Naive B cell (primary cell): Measurements from ENCODE around the gene SLC25A47. TPM values are rescaled to one million over a fixed set of nuclear protein-coding genes. Genes with fewer than 3 reads are reported as not detected.

ENCODE experiments used
- ATAC-seq, 2 donors: fragments of 150-1000 bp; cut with Tn5 transposase; 2 replicates each; pipeline ENCODE4 v1.10.0; 2021; ENCODE audit warnings: low read depth in 2 of 2, mild to moderate bottlenecking in 2 of 2, moderate library complexity in 2 of 2
- DNase-seq: peaks from one replicate; pipeline ENCODE4 v3.0.0; 2022
- H3K27ac Mint-ChIP-seq, 6 donors: one replicate each; pipeline ENCODE4 v1.8.0; 2020 to 2022; ENCODE audit warnings: mild to moderate bottlenecking in 6 of 6, mixed read lengths in 6 of 6, moderate library complexity in 5 of 6, inconsistent platforms in 2 of 6
- H3K27me3 Mint-ChIP-seq, 3 donors: one replicate each; pipeline ENCODE4 v1.8.0; 2021 to 2022; ENCODE audit warnings: mixed read lengths in 3 of 3, mild to moderate bottlenecking in 1 of 3
- H3K36me3 Mint-ChIP-seq, 2 donors: one replicate each; pipeline ENCODE4 v1.8.0; 2020 to 2022; ENCODE audit warnings: mixed read lengths in 2 of 2, inconsistent platforms in 1 of 2, mild to moderate bottlenecking in 1 of 2
- H3K4me1 Mint-ChIP-seq, 3 donors: one replicate each; pipeline ENCODE4 v1.8.0; 2020 to 2022; ENCODE audit warnings: mixed read lengths in 3 of 3, inconsistent platforms in 1 of 3, mild to moderate bottlenecking in 1 of 3, moderate library complexity in 1 of 3
- H3K4me3 Mint-ChIP-seq, 8 donors: one replicate each; pipeline ENCODE4 v1.8.0; 2020 to 2022; ENCODE audit warnings: mild to moderate bottlenecking in 8 of 8, mixed read lengths in 8 of 8, moderate library complexity in 8 of 8, inconsistent platforms in 2 of 8
- H3K9me3 Mint-ChIP-seq, 7 donors: one replicate each; pipeline ENCODE4 v1.8.0; 2020 to 2022; ENCODE audit warnings: mixed read lengths in 7 of 7, mild to moderate bottlenecking in 5 of 7, inconsistent platforms in 2 of 7, moderate library complexity in 1 of 7
- polyA plus RNA-seq, 6 donors: library from polyadenylated mRNA; unstranded; fragments of 300-500 nt; fragmentation: Illumina TruSeq; gene quantifications; one replicate each; pipeline ENCODE4 v1.2.3, GENCODE V29; 2021; ENCODE audit warnings: low read depth in 6 of 6

The SLC25A47 gene
- polyA plus RNA-seq, 6 donors from 2014 or later: not detected

- ATAC-seq: no peak
- no peak for DNase-seq
- Mint-ChIP-seq H3K9me3 (no peaks in the 10 kb centered on the region), H3K36me3 (peaks cover 37 to 48% of the 10 kb centered on the region in 2 donors), H3K27ac (no peak overlapping the region), H3K27me3 (no peaks in the 10 kb centered on the region), H3K4me1 (peaks cover 0 to 7% (median 5%) of the 10 kb centered on the region in 3 donors), H3K4me3 (no peak overlapping the region)
Observed at GRCh38 chr14:100363053-100363452, 39.9 kb downstream of the SLC25A47 start.

- Mint-ChIP-seq H3K9me3 (no peaks in the 10 kb centered on the region), H3K27me3 (no peaks in the 10 kb centered on the region), H3K4me1 (peaks cover 0 to 7% (median 7%) of the 10 kb centered on the region in 3 donors), H3K36me3 (peaks cover 29 to 42% of the 10 kb centered on the region in 2 donors), H3K27ac (no peak overlapping the region), H3K4me3 (no peak overlapping the region)
- ATAC-seq: no peak
- DNase-seq: no peak
Observed at GRCh38 chr14:100364403-100364802, 41.3 kb downstream of the SLC25A47 start.

GRCh38 chr14:100365741-100366140 lies 42.6 kb downstream of the SLC25A47 start:
- Mint-ChIP-seq H3K36me3 (peaks cover 19 to 31% of the 10 kb centered on the region in 2 donors), H3K27me3 (no peaks in the 10 kb centered on the region), H3K9me3 (no peaks in the 10 kb centered on the region), H3K4me3 (no peak overlapping the region), H3K4me1 (peaks cover 0 to 11% (median 4%) of the 10 kb centered on the region in 3 donors), H3K27ac (no peak overlapping the region)
- ATAC-seq: no peak
- no peak for DNase-seq

DNA sequence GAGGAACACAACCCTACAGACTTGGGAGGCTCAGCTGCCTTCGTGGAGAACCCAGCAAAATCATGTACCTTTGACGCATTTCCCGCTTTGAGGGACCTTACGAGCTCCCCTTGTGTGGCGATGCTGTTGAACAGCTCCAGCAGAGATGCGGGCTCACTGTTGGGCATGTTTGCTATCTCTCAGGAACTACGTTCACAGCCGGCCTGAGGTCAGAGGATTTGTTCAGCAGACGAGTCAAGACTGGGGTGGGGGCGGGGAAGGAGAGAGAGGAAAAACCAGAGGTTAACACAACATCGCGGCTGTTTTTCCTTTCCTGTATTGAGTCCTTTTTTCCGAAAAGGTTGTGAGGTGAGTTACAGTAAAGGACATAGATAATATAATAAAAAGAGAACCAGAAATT lies 45.9 kb downstream of the SLC25A47 start:
- H3K27me3 Mint-ChIP-seq: no peaks in the 10 kb centered on the region
- peaks cover 20 to 32% (median 22%) of the 10 kb centered on the region in 3 donors for H3K4me1 Mint-ChIP-seq
- H3K27ac Mint-ChIP-seq: peak overlapping the region in 1 of 6 donors; percentile 91
- no peak for ATAC-seq
- H3K4me3 Mint-ChIP-seq: no peak overlapping the region
- DNase-seq: no peak
- peaks cover 13 to 23% of the 10 kb centered on the region in 2 donors for H3K36me3 Mint-ChIP-seq
- H3K9me3 Mint-ChIP-seq: no peaks in the 10 kb centered on the region

- Mint-ChIP-seq H3K27ac (peak overlapping the region in 1 of 6 donors; percentile 56), H3K27me3 (no peaks in the 10 kb centered on the region), H3K36me3 (peaks cover 13 to 23% of the 10 kb centered on the region in 2 donors)
Observed at GRCh38 chr14:100370003-100370402, 46.9 kb downstream of the SLC25A47 start.

GRCh38 chr14:100371773-100372172 lies 48.6 kb downstream of the SLC25A47 start:
- no peak for ATAC-seq
- H3K4me1 Mint-ChIP-seq: peaks cover 29 to 50% (median 44%) of the 10 kb centered on the region in 3 donors
- H3K36me3 Mint-ChIP-seq: peaks cover 8 to 10% of the 10 kb centered on the region in 2 donors
- H3K27ac Mint-ChIP-seq: peak overlapping the region in 4 of 6 donors; percentile 12 to 75 (median 46)
- no peak for DNase-seq
- no peaks in the 10 kb centered on the region for H3K9me3 Mint-ChIP-seq
- H3K27me3 Mint-ChIP-seq: no peaks in the 10 kb centered on the region
- peak overlapping the region in 2 of 8 donors; percentile 17 to 70 for H3K4me3 Mint-ChIP-seq

More at GRCh38 chr14:100370003-100370402, 46.9 kb downstream of the SLC25A47 start:
- DNase-seq: no peak
- H3K9me3 Mint-ChIP-seq: no peaks in the 10 kb centered on the region
- no peak overlapping the region for H3K4me3 Mint-ChIP-seq
- H3K4me1 Mint-ChIP-seq: peaks cover 25 to 42% (median 28%) of the 10 kb centered on the region in 3 donors
- ATAC-seq: no peak

- Mint-ChIP-seq H3K9me3 (no peaks in the 10 kb centered on the region), H3K36me3 (peaks cover 8 to 10% of the 10 kb centered on the region in 2 donors), H3K4me1 (peaks cover 33 to 56% (median 50%) of the 10 kb centered on the region in 3 donors), H3K4me3 (peak overlapping the region in 4 of 8 donors; percentile 10 to 99 (median 32)), H3K27me3 (no peaks in the 10 kb centered on the region), H3K27ac (peak overlapping the region in 3 of 6 donors; percentile 23 to 98 (median 95))
- no peak for ATAC-seq
- no peak for DNase-seq
Observed at GRCh38 chr14:100372357-100373048, 49.4 kb downstream of the SLC25A47 start.

- H3K36me3 Mint-ChIP-seq: no peaks in the 10 kb centered on the region
- DNase-seq (no peak), ATAC-seq (no peak)
- H3K4me1 Mint-ChIP-seq: peaks cover 38 to 58% (median 55%) of the 10 kb centered on the region in 3 donors
- no peaks in the 10 kb centered on the region for H3K9me3 Mint-ChIP-seq
- peak overlapping the region in 7 of 8 donors; percentile 52 to 99 (median 90) for H3K4me3 Mint-ChIP-seq
- no peaks in the 10 kb centered on the region for H3K27me3 Mint-ChIP-seq
- H3K27ac Mint-ChIP-seq: peak overlapping the region in 5 of 6 donors; percentile 25 to 99 (median 95)
Observed at GRCh38 chr14:100374270-100374669, 51.1 kb downstream of the SLC25A47 start.

- H3K4me1 Mint-ChIP-seq: peaks cover 38 to 57% (median 55%) of the 10 kb centered on the region in 3 donors
- no peaks in the 10 kb centered on the region for H3K9me3 Mint-ChIP-seq
- peak overlapping the region in 5 of 6 donors; percentile 67 to 99 (median 98) for H3K27ac Mint-ChIP-seq
- H3K36me3 Mint-ChIP-seq: no peaks in the 10 kb centered on the region
- no peak for ATAC-seq
- no peaks in the 10 kb centered on the region for H3K27me3 Mint-ChIP-seq
- DNase-seq: no peak
- H3K4me3 Mint-ChIP-seq: peak overlapping the region; percentile 79 to 99 (median 93)
Observed at GRCh38 chr14:100374876-100375265, 51.7 kb downstream of the SLC25A47 start.

- peaks cover 38 to 55% (median 55%) of the 10 kb centered on the region in 3 donors for H3K4me1 Mint-ChIP-seq
- peak; percentile 49 to 53 for ATAC-seq
- peak overlapping the region; percentile 88 to 99 (median 96) for H3K27ac Mint-ChIP-seq
- no peaks in the 10 kb centered on the region for H3K9me3 Mint-ChIP-seq
- no peaks in the 10 kb centered on the region for H3K36me3 Mint-ChIP-seq
- peak; percentile 66 for DNase-seq
- no peaks in the 10 kb centered on the region for H3K27me3 Mint-ChIP-seq
- peak overlapping the region; percentile 79 to 99 (median 93) for H3K4me3 Mint-ChIP-seq
Observed at GRCh38 chr14:100375266-100375962, 52.3 kb downstream of the SLC25A47 start.

DNA sequence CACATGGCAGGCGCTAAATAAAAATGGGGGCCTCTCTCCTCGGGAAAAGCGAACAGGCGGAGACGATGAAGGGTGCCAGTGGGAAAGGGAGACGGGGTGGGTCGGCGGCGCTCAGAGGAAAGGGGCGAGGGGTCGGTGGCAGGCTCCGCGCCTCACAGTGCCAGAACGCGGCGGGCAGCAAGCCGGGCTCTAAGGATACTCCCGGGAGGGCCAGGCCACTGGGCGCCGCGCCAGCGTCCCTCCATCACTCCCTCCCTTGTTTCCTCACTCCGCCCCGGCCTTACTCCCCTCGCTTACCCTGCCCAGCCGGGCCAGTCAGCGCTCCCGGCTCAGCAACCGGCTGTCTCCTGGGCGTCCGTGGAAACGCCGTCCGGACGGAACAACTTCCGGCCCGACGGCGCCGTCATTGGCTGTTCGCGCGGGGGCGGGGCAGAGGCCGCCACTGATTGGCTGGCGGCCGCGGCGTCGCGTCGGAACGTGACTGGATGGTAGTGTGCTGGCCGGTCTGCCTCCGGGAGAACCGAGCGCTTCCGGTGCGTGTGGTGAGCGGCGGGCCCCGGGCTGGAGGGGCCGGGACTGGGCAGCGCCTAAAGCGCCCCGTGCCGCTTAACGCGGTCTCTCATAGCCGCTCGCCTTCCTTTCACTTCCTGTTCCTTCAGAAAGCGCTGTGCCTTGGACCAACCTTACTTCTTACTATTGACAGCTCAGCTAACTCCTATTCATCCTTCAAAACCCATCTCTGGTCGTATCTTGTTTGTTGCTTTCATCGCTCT lies 53.0 kb downstream of the SLC25A47 start, which contains the start of gene WDR25:
Gene WDR25 (plus strand): TSS at position 523 of the 773 bp plus-strand sequence.
- DNase-seq: peak; percentile 93
- H3K4me1 Mint-ChIP-seq: peaks cover 38 to 55% (median 55%) of the 10 kb centered on the region in 3 donors
- H3K4me3 Mint-ChIP-seq: peak within 1 kb of the TSS; percentile 79 to 99 (median 93)
- peak; percentile 81 to 85 for ATAC-seq
- H3K9me3 Mint-ChIP-seq: no peaks in the 10 kb centered on the region
- no peaks in the 10 kb centered on the region for H3K36me3 Mint-ChIP-seq
- H3K27ac Mint-ChIP-seq: peak within 1 kb of the TSS; percentile 88 to 99 (median 96)
- H3K27me3 Mint-ChIP-seq: no peaks in the 10 kb centered on the region

DNA sequence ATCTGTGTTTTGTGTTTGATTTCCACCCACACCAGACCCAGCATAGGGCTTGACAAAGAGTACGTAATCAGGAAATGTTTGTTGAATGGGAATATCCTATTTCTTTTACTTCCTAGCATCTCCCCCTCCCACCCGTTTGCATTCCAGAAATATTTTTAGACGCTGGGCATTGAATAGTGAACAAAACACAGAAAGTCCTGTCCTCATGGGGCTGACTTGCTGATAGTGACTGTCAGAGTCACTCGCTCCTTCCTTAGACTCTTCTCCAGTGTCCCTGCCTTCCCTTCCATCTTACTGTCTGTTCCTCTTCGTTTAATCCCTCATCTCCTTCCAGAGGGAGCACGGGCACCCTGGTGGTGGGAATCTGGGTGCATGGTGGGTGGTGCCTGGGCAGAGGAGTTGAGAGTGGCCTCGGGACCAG lies 53.6 kb downstream of the SLC25A47 start:
- Mint-ChIP-seq H3K27ac (peak overlapping the region; percentile 88 to 99 (median 96)), H3K4me1 (peaks cover 37 to 54% (median 53%) of the 10 kb centered on the region in 3 donors)

More for the DNA sequence above, 53.6 kb downstream of the SLC25A47 start:
- Mint-ChIP-seq H3K4me3 (peak overlapping the region; percentile 79 to 99 (median 93)), H3K9me3 (no peaks in the 10 kb centered on the region), H3K27me3 (no peaks in the 10 kb centered on the region), H3K36me3 (no peaks in the 10 kb centered on the region)
- no peak for ATAC-seq
- DNase-seq: no peak
